Loucy (cell line): ENCODE results near the gene PPIC.

Source experiments
- H2AFZ ChIP-seq: fragments of 200-600 bp; sonication (generic); 2 replicates; pipeline ENCODE4 v1.6.0; 2016; ENCODE audit warnings: antibody characterized with exemption, mild to moderate bottlenecking, low read length, moderate library complexity
- H3F3A ChIP-seq: fragments of 200-600 bp; 2 replicates; pipeline ENCODE4 v1.6.0; 2016; ENCODE audit warnings: antibody characterized with exemption, low read depth, mild to moderate bottlenecking
- H3K27me3 ChIP-seq: fragments of 200-600 bp; sonication (generic); 2 replicates; pipeline ENCODE4 v1.6.1; 2014; ENCODE audit warnings: low read length, mild to moderate bottlenecking; ENCODE audit not compliant: insufficient read depth, poor library complexity, severe bottlenecking
- H3K36me3 ChIP-seq: fragments of 200-600 bp; sonication (generic); 2 replicates; pipeline ENCODE4 v1.6.1; 2016; ENCODE audit warnings: low read length; ENCODE audit not compliant: insufficient read depth
- H3K4me1 ChIP-seq: fragments of 200-600 bp; sonication (generic); 2 replicates; pipeline ENCODE4 v1.5.1; 2014; ENCODE audit warnings: low read length, mild to moderate bottlenecking; ENCODE audit not compliant: insufficient read depth, poor library complexity, severe bottlenecking
- H3K4me2 ChIP-seq: fragments of 200-600 bp; sonication (generic); 2 replicates; pipeline ENCODE4 v1.6.0; 2014; ENCODE audit warnings: antibody characterized with exemption, low read length, low read depth, mild to moderate bottlenecking; ENCODE audit not compliant: poor library complexity, severe bottlenecking
- H3K4me3 ChIP-seq: fragments of 200-600 bp; sonication (generic); 2 replicates; pipeline ENCODE4 v1.5.1; 2014; ENCODE audit warnings: low read length, mild to moderate bottlenecking, mixed read lengths; ENCODE audit not compliant: poor library complexity, severe bottlenecking
- H3K79me2 ChIP-seq: fragments of 200-600 bp; sonication (generic); 2 replicates; pipeline ENCODE4 v1.6.1; 2014; ENCODE audit warnings: low read length; ENCODE audit not compliant: insufficient read depth
- H3K9ac ChIP-seq: fragments of 200-600 bp; sonication (generic); 2 replicates; pipeline ENCODE4 v1.6.0; 2014; ENCODE audit warnings: mild to moderate bottlenecking, low read depth, low read length, moderate library complexity; ENCODE audit not compliant: poor library complexity, severe bottlenecking
- H3K9me2 ChIP-seq: fragments of 200-600 bp; sonication (generic); replicated peaks from 2 replicates; pipeline ENCODE4 v1.6.1; 2016; ENCODE audit warnings: low read depth, low read length, mixed read lengths
- H3K9me3 ChIP-seq: fragments of 200-600 bp; sonication (generic); 2 replicates; pipeline ENCODE4 v1.6.1; 2014; ENCODE audit warnings: mild to moderate bottlenecking, antibody characterized with exemption, low read length, low read depth; ENCODE audit not compliant: insufficient read depth
- H4K20me1 ChIP-seq: fragments of 200-600 bp; sonication (generic); 2 replicates; pipeline ENCODE4 v1.6.0; 2014; ENCODE audit warnings: antibody characterized with exemption, low read length, mild to moderate bottlenecking; ENCODE audit not compliant: insufficient read depth, poor library complexity, severe bottlenecking
- EZH2phosphoT487 ChIP-seq: fragments of 200-600 bp; IDR thresholded peaks from 2 replicates; pipeline ENCODE4 v1.6.1; 2018; ENCODE audit warnings: antibody characterized with exemption, mild to moderate bottlenecking, moderate library complexity, borderline replicate concordance
- TF ChIP-seq, protein P1 (sequence below): fragments of 200-600 bp; sonication (generic); conservative IDR thresholded peaks from 2 replicates; pipeline ENCODE4 v1.5.1; 2014; ENCODE audit warnings: mild to moderate bottlenecking, antibody characterized with exemption, low read length

PPIC gene

DNA sequence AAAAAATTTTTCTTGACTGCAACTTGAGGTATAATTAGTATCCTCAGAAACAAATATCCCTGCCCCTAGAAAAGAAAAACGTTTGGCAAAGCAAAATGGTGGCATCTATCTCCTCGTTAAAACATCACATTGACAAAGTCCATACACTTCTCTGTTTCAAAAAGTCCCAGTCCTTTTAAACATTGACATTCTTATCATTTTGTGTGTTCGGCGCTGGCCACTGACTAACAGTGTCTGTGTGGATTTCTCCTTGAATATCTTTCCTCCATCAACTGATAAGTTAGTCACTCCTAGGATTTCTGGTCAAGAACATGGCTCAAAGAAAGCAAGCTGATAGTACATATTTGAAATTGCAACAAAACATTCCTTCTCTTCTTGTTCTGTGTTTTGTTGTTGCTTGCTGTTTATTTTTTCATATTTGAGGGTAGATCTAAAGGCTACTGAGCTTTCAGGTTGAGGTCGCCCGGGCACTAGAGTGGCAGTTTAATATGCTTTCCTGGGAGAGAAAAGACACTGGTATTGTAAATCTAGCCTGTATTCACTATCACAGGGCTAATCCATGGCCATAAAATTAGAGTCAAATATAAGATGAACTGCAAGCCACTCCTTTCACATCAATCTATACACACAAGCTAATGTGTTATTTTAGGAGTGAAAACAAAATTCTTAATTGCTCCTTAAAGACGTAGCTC is 8.5 kb upstream of the PPIC start:
- Histone ChIP-seq H3K4me1 (no peaks in the 10 kb centered on the region), H3K9me3 (no peaks in the 10 kb centered on the region), H3K4me3 (no peak overlapping the region), H3K9me2 (no peaks in the 10 kb centered on the region), H3K9ac (no peak overlapping the region), H2AFZ (no peak overlapping the region), H3K79me2 (no peaks in the 10 kb centered on the region), H3K4me2 (no peak overlapping the region), H3K36me3 (no peaks in the 10 kb centered on the region), H4K20me1 (no peaks in the 10 kb centered on the region), H3F3A (no peaks in the 10 kb centered on the region), H3K27me3 (no peaks in the 10 kb centered on the region)
- TF ChIP-seq, protein P1, sequence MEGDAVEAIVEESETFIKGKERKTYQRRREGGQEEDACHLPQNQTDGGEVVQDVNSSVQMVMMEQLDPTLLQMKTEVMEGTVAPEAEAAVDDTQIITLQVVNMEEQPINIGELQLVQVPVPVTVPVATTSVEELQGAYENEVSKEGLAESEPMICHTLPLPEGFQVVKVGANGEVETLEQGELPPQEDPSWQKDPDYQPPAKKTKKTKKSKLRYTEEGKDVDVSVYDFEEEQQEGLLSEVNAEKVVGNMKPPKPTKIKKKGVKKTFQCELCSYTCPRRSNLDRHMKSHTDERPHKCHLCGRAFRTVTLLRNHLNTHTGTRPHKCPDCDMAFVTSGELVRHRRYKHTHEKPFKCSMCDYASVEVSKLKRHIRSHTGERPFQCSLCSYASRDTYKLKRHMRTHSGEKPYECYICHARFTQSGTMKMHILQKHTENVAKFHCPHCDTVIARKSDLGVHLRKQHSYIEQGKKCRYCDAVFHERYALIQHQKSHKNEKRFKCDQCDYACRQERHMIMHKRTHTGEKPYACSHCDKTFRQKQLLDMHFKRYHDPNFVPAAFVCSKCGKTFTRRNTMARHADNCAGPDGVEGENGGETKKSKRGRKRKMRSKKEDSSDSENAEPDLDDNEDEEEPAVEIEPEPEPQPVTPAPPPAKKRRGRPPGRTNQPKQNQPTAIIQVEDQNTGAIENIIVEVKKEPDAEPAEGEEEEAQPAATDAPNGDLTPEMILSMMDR: no peak
- TF ChIP-seq EZH2phosphoT487: no peak

DNA sequence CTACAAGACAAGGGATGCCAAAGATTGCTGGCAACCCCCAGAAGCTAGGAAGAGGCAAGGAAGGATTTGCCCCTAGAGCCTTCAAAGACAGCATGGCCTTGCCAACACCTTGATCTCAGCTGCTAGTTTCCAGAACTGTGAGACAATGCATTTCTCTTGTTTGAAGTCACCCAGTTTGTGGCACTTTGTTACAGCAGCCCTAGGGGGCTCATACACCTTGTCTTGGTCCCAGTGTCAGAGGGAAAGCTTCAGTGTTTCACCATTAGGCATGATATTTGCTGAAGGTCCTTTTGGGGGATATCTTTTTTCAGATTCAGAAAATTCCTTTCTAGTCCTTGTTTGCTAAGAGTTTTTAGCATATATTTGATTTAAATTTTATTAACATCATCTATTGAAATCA is 3.1 kb upstream of the PPIC start:
- Histone ChIP-seq H3K79me2 (no peaks in the 10 kb centered on the region), H3K36me3 (no peaks in the 10 kb centered on the region), H3K4me3 (no peak overlapping the region), H3F3A (no peaks in the 10 kb centered on the region), H4K20me1 (no peaks in the 10 kb centered on the region), H3K4me2 (no peak overlapping the region), H2AFZ (no peak overlapping the region), H3K27me3 (no peaks in the 10 kb centered on the region), H3K9ac (no peak overlapping the region), H3K9me2 (no peaks in the 10 kb centered on the region), H3K9me3 (no peaks in the 10 kb centered on the region), H3K4me1 (no peaks in the 10 kb centered on the region)
- TF ChIP-seq, protein P1: no peak
- TF ChIP-seq EZH2phosphoT487: no peak

GRCh38 chr5:123037104-123037418 is 536 bp upstream of the PPIC start:
- Histone ChIP-seq H3K36me3 (no peaks in the 10 kb centered on the region), H3K4me2 (no peak overlapping the region), H3K9me3 (no peaks in the 10 kb centered on the region), H3K9me2 (no peaks in the 10 kb centered on the region), H3K79me2 (no peaks in the 10 kb centered on the region), H3K4me3 (no peak overlapping the region), H3K4me1 (no peaks in the 10 kb centered on the region), H3K9ac (no peak overlapping the region), H2AFZ (no peak overlapping the region), H3F3A (no peaks in the 10 kb centered on the region), H4K20me1 (no peaks in the 10 kb centered on the region), H3K27me3 (no peaks in the 10 kb centered on the region)
- TF ChIP-seq, protein P1: no peak
- no peak for TF ChIP-seq EZH2phosphoT487
